Measurements from ENCODE around the gene LIMS4. TPM values are rescaled to one million over a fixed set of nuclear protein-coding genes. Genes with fewer than 3 reads are reported as not detected.
A peak's percentile ranks its signal among the peaks of the same experiment; 100 is the strongest.
"Not testable (repeated sequence)": the region's sequence is repeated elsewhere in the genome, so short reads cannot be mapped to it uniquely, and the experiment has no call there.

LIMS4 gene
- total RNA-seq, 1 donor from 2014 or later, result not detected

DNA sequence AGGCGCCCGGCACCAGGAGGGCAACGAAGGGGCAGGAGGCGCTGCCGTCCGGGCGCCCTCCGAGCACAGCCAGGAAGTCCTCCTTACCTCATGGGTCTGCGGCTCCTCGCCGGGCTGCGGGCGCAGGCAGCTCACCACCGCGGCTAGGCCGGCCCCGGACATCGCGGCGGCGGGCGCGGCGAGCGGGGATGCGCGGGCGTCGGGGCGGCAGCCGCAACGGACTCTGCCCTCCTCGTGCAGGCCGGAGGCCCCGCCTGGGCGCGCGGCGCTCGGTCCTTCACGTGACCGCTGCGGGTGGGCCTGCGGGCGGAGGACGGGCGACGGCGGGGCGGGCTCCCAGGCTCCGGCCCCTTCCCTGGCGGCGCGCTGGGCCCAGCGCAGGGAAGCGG lies 49.0 kb downstream of the LIMS4 start:
- H3K27ac Mint-ChIP-seq; H3K9me3 Mint-ChIP-seq; H3K36me3 Mint-ChIP-seq (ENCODE audit: low read depth); DNase-seq; H3K4me3 Mint-ChIP-seq; H3K4me1 Mint-ChIP-seq; intact Hi-C loops (cut with micrococcal nuclease); H3K27me3 Mint-ChIP-seq: not testable (repeated sequence)

- H3K36me3 Mint-ChIP-seq (ENCODE audit: low read depth); H3K4me3 Mint-ChIP-seq; intact Hi-C loops (cut with micrococcal nuclease); H3K27me3 Mint-ChIP-seq; H3K27ac Mint-ChIP-seq; DNase-seq; H3K4me1 Mint-ChIP-seq; H3K9me3 Mint-ChIP-seq: not testable (repeated sequence)
Measured at GRCh38 chr2:110422852-110423573, 49.6 kb downstream of the LIMS4 start.

DNA sequence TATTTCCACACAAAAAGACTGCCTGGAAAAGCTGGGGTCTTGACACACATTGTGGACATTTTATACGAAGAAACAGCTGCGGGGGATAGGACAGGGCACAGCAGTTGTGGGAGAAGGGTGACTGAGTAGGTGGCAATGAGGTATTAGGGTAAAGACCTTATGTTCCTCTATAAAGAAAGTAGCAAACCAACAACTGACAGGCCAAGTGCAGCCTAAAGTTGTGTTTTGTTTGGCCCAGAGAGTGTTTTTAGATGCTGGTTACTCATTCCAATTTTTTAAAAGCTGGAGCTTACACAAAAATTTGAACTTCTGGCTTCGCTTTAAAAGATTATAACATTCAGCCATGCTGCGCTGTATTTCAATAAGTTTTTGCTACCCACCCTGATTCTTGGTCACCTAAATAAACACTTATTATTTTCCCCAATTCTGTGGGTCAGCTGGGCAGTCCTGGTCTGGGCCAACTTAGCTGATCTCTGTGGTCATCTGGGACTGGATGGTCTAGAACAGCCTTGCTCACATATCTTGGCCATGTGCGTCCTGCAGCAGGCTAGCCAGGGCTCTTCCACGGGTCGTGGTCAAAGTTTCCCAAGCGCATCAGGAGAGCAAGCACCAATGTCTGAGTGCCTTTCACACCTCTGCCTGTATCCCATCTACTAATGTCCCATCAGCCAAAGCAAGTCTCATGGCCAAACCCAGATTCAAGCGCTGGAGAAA lies 51.8 kb downstream of the LIMS4 start:
- H3K4me3 Mint-ChIP-seq; H3K9me3 Mint-ChIP-seq; H3K27ac Mint-ChIP-seq; intact Hi-C loops (cut with micrococcal nuclease); H3K27me3 Mint-ChIP-seq; DNase-seq; H3K36me3 Mint-ChIP-seq (ENCODE audit: low read depth); H3K4me1 Mint-ChIP-seq: not testable (repeated sequence)

DNA sequence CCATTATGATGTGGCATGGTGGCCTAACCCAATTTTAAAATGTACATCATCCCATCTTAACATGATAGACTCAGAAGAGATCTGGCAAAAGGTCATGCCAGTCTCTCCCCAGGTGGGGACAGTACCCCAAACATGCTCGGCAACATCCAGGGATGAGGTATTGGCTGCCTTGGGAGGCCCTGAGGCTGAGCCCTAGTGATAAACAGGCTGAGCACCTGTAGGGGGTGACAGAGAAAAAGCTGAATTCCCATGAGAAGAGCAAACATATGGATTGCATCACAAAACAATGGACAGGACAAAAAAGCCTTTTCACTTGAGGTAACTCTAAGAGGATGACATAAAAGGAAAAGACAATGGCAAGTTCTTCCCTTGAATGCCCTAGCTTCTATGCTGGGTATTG lies 65.5 kb downstream of the LIMS4 start:
- H3K36me3 Mint-ChIP-seq (ENCODE audit: low read depth); H3K27ac Mint-ChIP-seq; H3K27me3 Mint-ChIP-seq; intact Hi-C loops (cut with micrococcal nuclease); H3K4me3 Mint-ChIP-seq; DNase-seq; H3K4me1 Mint-ChIP-seq; H3K9me3 Mint-ChIP-seq: not testable (repeated sequence)

- H3K27ac Mint-ChIP-seq; H3K9me3 Mint-ChIP-seq; intact Hi-C loops (cut with micrococcal nuclease); H3K4me3 Mint-ChIP-seq; DNase-seq; H3K27me3 Mint-ChIP-seq; H3K36me3 Mint-ChIP-seq (ENCODE audit: low read depth); H3K4me1 Mint-ChIP-seq: not testable (repeated sequence)
Measured at GRCh38 chr2:110404988-110405387, 67.6 kb downstream of the LIMS4 start.

DNA sequence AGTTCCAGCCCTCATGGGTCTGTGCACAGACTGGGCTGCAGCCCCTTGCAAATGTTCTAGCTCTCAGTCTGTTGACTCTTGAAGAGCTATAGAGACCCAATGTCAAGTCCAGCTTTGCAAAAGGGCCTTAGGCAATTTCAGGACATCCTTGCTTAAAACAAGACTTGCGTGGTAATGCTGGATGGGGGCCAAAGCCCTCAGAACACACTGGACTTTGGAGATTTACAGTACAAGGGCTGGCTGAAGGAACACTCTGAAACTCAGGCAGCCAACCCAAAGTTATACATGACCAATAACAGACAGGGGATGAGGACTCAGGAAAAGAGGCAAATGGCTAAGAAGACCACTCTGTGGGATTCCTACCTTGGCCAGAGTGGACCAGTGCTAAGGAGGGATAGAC lies 68.4 kb downstream of the LIMS4 start:
- H3K9me3 Mint-ChIP-seq; H3K4me1 Mint-ChIP-seq; H3K27ac Mint-ChIP-seq; H3K4me3 Mint-ChIP-seq; H3K36me3 Mint-ChIP-seq (ENCODE audit: low read depth); intact Hi-C loops (cut with micrococcal nuclease); DNase-seq; H3K27me3 Mint-ChIP-seq: not testable (repeated sequence)

DNA sequence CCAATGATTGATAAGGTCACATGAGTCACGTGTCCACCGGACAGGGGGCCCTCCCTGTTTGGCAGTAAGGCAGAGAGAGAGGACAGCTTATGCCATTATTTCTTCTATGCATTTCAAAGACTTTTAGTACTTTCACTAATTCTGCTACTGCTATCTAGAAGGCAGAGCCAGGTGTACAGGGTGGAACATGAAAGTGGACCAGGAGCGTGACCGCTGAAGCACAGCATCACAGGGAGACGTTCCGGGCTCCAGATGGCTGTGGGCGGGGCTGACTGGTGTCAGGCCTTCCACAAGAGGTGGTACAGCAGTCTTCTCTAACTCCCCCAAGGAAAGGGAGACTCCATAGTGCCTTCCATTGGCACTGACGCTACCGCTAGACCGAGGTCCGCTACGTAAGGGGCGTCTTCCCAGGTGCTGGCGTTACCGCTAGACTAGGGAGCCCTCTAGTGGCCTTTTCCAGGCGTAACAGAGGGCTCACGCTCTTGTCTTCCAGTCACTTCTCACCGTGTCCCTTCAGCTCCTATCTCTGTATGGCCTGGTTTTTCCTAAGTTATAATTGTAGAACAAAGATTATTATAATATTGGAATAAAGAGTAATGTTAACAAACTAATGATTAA lies 71.5 kb downstream of the LIMS4 start:
- H3K36me3 Mint-ChIP-seq (ENCODE audit: low read depth); H3K27ac Mint-ChIP-seq; intact Hi-C loops (cut with micrococcal nuclease); H3K27me3 Mint-ChIP-seq; H3K4me3 Mint-ChIP-seq; H3K9me3 Mint-ChIP-seq; H3K4me1 Mint-ChIP-seq: not testable (repeated sequence)
- DNase-seq, result peak; percentile 5

DNA sequence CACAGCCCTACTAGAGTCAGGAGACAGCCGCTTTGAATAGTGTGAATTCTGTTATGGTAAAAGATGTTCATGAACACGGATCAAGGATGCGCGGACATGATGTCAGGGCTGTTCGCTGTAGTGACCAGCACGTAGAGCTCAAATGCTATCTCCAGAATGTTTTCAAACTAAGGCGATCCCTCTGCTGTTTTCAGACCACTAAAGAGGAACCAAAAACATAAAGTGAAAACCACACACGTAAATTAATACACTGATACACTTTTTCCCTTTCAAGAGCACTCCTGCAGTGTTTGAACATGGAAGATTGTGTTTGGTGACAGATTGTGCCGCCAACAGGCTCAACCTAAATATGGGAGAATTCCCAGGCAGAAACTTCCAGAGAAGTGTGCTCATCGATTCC lies 73.2 kb downstream of the LIMS4 start:
- H3K36me3 Mint-ChIP-seq (ENCODE audit: low read depth); H3K9me3 Mint-ChIP-seq; DNase-seq; H3K27ac Mint-ChIP-seq; H3K4me3 Mint-ChIP-seq; H3K27me3 Mint-ChIP-seq; H3K4me1 Mint-ChIP-seq; intact Hi-C loops (cut with micrococcal nuclease): not testable (repeated sequence)

DNA sequence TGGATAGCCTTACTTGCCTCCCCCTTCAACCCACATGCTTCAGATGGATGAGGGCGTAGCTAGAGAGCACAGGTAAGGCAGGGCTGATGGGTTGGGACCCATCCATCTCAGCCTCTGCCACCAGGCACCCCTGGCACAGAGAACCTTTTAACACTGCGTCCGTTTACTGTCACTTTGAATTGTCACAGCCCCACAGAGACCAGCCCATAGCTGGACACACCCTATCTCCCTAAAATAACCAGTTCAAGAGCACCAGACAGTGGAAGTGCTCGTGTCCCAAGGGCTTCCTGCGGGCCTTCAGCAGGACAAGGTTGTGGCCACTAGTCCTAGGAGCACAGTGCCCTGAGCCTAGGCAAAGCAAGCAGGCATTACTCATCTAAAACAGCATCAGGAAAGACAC lies 76.6 kb downstream of the LIMS4 start:
- H3K27me3 Mint-ChIP-seq; DNase-seq; H3K36me3 Mint-ChIP-seq (ENCODE audit: low read depth); H3K27ac Mint-ChIP-seq; H3K4me1 Mint-ChIP-seq; intact Hi-C loops (cut with micrococcal nuclease); H3K9me3 Mint-ChIP-seq; H3K4me3 Mint-ChIP-seq: not testable (repeated sequence)

Other genes with a start within 250 kb of the LIMS4 start
- gene RGPD6, start 104.4 kb upstream of the LIMS4 start, total RNA-seq, result 16.7 and 16.9 TPM in 2 replicates
- gene BUB1, start 205.2 kb upstream of the LIMS4 start, total RNA-seq, result 58.4 and 61.7 TPM in 2 replicates